Brain microvascular endothelial cell (primary cell): ENCODE data around the gene PLA2G2F.

Source experiments
- DNase-seq: peaks from one replicate; pipeline ENCODE4 v3.0.0-alpha.2; 2020
- H3K27ac ChIP-seq: fragments of 250-450 bp; sonication (Bioruptor Pico); 2 replicates; pipeline ENCODE4 v1.5.1; 2020; ENCODE audit warnings: mild to moderate bottlenecking, moderate library complexity
- H3K27me3 ChIP-seq: fragments of 250-450 bp; sonication (Bioruptor Pico); replicated peaks from 2 replicates; pipeline ENCODE4 v1.5.1; 2020; ENCODE audit warnings: mild to moderate bottlenecking
- H3K36me3 ChIP-seq: fragments of 250-450 bp; sonication (Bioruptor Pico); replicated peaks from 2 replicates; pipeline ENCODE4 v1.5.1; 2020; ENCODE audit warnings: mild to moderate bottlenecking
- H3K4me3 ChIP-seq: 2 replicates; pipeline ENCODE4 v1.5.1; 2011; ENCODE audit warnings: low read depth, mild to moderate bottlenecking, control low read depth, low read length, moderate library complexity
- CTCF ChIP-seq: IDR thresholded peaks from 2 replicates; pipeline ENCODE4 v1.5.1; 2011; ENCODE audit warnings: low read depth, mild to moderate bottlenecking, moderate library complexity, low read length, control low read depth, inconsistent platforms; ENCODE audit errors: missing control alignments
- in situ Hi-C: cut with HindIII; loops from 2 replicates; pipeline ENCODE4 v1.10.0; 2017; ENCODE audit warnings: low sequenced_read_pairs, low pct_ligation_motif_present

PLA2G2F gene

GRCh38 chr1:20180129-20180843 lies 41.2 kb downstream of the PLA2G2F start:
- TF ChIP-seq CTCF, result no peak
- Histone ChIP-seq H3K36me3 (no peaks in the 10 kb centered on the region), H3K27me3 (peaks cover 6% of the 10 kb centered on the region), H3K4me3 (no peak overlapping the region), H3K27ac (no peak overlapping the region)
- DNase-seq, result no peak
- in situ Hi-C loops, result no loop called here

- in situ Hi-C loops, result no loop called here
Measured at GRCh38 chr1:20180844-20181207, 41.7 kb downstream of the PLA2G2F start.

GRCh38 chr1:20182415-20182814 lies 43.3 kb downstream of the PLA2G2F start:
- no peak overlapping the region for H3K27ac ChIP-seq
- no peak for DNase-seq
- peaks cover 24% of the 10 kb centered on the region for H3K27me3 ChIP-seq
- in situ Hi-C loops, result no loop called here
- no peak for TF ChIP-seq CTCF
- H3K4me3 ChIP-seq, result no peak overlapping the region
- H3K36me3 ChIP-seq, result no peaks in the 10 kb centered on the region

More at GRCh38 chr1:20180844-20181207, 41.7 kb downstream of the PLA2G2F start:
- H3K36me3 ChIP-seq, result no peaks in the 10 kb centered on the region
- peaks cover 11% of the 10 kb centered on the region for H3K27me3 ChIP-seq
- H3K4me3 ChIP-seq, result no peak overlapping the region
- no peak overlapping the region for H3K27ac ChIP-seq
- DNase-seq, result no peak
- TF ChIP-seq CTCF, result no peak

- in situ Hi-C loops, result no loop called here
- Histone ChIP-seq H3K27ac (no peak overlapping the region), H3K4me3 (no peak overlapping the region), H3K36me3 (no peaks in the 10 kb centered on the region), H3K27me3 (peaks cover 24% of the 10 kb centered on the region)
- no peak for DNase-seq
- no peak for TF ChIP-seq CTCF
Measured at GRCh38 chr1:20183035-20183434, 43.9 kb downstream of the PLA2G2F start.

- Histone ChIP-seq H3K4me3 (no peak overlapping the region), H3K36me3 (no peaks in the 10 kb centered on the region), H3K27me3 (peaks cover 29% of the 10 kb centered on the region), H3K27ac (no peak overlapping the region)
- TF ChIP-seq CTCF, result no peak
- DNase-seq, result no peak
- in situ Hi-C loops, result no loop called here
Measured at GRCh38 chr1:20183616-20184271, 44.6 kb downstream of the PLA2G2F start.
